ENCODE measurements around the gene BACE2. TPM values are rescaled to one million over a fixed set of nuclear protein-coding genes. Genes with fewer than 3 reads are reported as not detected.

BACE2 gene
- total RNA-seq, 2 donors from 2014 or later = 71.9 to 129 TPM

DNA sequence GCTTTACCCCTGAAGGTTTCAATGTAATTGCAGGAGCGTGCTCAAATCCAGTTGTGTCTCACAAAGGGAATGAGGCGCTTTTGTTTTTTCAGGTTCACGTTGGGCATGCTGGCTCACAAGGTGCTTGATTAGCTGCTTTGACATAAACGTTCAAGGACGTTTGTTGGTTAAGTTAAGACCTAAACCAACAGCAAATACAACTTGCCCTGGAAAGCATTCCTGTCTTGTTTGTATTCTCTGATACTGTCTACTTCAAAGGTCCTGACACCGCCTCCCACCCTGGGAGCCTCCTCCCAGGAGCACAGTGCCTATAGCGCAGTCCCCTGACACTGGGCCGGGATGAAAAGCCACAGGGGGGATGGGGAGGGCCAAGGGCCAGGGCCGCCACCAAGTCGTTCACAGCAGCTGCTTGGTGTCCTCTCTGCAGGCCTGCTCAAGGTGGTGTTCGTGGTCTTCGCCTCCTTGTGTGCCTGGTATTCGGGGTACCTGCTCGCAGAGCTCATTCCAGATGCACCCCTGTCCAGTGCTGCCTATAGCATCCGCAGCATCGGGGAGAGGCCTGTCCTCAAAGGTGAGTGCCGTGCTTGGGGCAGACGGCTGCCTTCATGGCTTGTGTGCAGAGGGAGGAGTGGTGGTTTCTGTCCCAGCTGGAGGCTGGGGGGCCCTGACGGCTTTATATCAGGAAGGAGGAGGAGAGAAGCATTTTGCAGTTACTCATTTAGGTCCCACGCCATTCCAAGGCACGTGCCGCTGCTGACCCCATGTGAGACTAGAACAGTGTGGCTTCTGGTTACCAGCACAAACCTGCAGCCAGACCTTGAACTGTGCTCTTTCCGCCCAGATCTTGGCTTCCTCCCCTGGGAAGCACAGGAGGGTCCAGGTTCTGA, 154.8 kb downstream of the BACE2 start:
- ATAC-seq (ENCODE audit: insufficient number of reproducible peaks, low FRiP score, low read depth) (no peak), DNase-seq (ENCODE audit: low spot score) (no peak)
- TF ChIP-seq, protein P1, sequence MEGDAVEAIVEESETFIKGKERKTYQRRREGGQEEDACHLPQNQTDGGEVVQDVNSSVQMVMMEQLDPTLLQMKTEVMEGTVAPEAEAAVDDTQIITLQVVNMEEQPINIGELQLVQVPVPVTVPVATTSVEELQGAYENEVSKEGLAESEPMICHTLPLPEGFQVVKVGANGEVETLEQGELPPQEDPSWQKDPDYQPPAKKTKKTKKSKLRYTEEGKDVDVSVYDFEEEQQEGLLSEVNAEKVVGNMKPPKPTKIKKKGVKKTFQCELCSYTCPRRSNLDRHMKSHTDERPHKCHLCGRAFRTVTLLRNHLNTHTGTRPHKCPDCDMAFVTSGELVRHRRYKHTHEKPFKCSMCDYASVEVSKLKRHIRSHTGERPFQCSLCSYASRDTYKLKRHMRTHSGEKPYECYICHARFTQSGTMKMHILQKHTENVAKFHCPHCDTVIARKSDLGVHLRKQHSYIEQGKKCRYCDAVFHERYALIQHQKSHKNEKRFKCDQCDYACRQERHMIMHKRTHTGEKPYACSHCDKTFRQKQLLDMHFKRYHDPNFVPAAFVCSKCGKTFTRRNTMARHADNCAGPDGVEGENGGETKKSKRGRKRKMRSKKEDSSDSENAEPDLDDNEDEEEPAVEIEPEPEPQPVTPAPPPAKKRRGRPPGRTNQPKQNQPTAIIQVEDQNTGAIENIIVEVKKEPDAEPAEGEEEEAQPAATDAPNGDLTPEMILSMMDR (IDR thresholded peaks at IDR 0.05) = no peak
- H3K4me3 ChIP-seq = no peak overlapping the region
- H3K27me3 ChIP-seq (replicated peaks; ENCODE audit: insufficient read depth) = no peaks in the 10 kb centered on the region
- H3K27ac ChIP-seq = no peak overlapping the region
- H3K9me3 ChIP-seq = no peaks in the 10 kb centered on the region
- no peaks in the 10 kb centered on the region for H3K4me1 ChIP-seq (ENCODE audit: control insufficient read depth in 1 of 2, low read depth in 2 of 2)
- H3K36me3 ChIP-seq = no peaks in the 10 kb centered on the region

- Histone ChIP-seq H3K4me1 (ENCODE audit: control insufficient read depth in 1 of 2, low read depth in 2 of 2) (no peaks in the 10 kb centered on the region), H3K27me3 (replicated peaks; ENCODE audit: insufficient read depth) (no peaks in the 10 kb centered on the region), H3K4me3 (no peak overlapping the region), H3K9me3 (no peaks in the 10 kb centered on the region), H3K27ac (no peak overlapping the region), H3K36me3 (no peaks in the 10 kb centered on the region)
- ATAC-seq (ENCODE audit: insufficient number of reproducible peaks, low FRiP score, low read depth) = no peak
- TF ChIP-seq, protein P1 (IDR thresholded peaks at IDR 0.05) = no peak
- no peak for DNase-seq (ENCODE audit: low spot score)
Measured at GRCh38 chr21:41325138-41325912, 157.4 kb downstream of the BACE2 start.

- TF ChIP-seq, protein P1 (IDR thresholded peaks at IDR 0.05) = no peak
Measured at GRCh38 chr21:41326414-41327080, 158.6 kb downstream of the BACE2 start.

GRCh38 chr21:41327753-41328152, 159.8 kb downstream of the BACE2 start:
- Histone ChIP-seq H3K36me3 (no peaks in the 10 kb centered on the region), H3K4me3 (no peak overlapping the region), H3K27me3 (replicated peaks; ENCODE audit: insufficient read depth) (no peaks in the 10 kb centered on the region), H3K4me1 (ENCODE audit: control insufficient read depth in 1 of 2, low read depth in 2 of 2) (no peaks in the 10 kb centered on the region), H3K9me3 (no peaks in the 10 kb centered on the region), H3K27ac (no peak overlapping the region)
- TF ChIP-seq, protein P1 (IDR thresholded peaks at IDR 0.05) = no peak
- no peak for ATAC-seq (ENCODE audit: insufficient number of reproducible peaks, low FRiP score, low read depth)
- DNase-seq (ENCODE audit: low spot score) = no peak

More at GRCh38 chr21:41326414-41327080, 158.6 kb downstream of the BACE2 start:
- H3K9me3 ChIP-seq = no peaks in the 10 kb centered on the region
- H3K4me3 ChIP-seq = no peak overlapping the region
- no peaks in the 10 kb centered on the region for H3K36me3 ChIP-seq
- H3K27ac ChIP-seq = no peak overlapping the region
- ATAC-seq (ENCODE audit: insufficient number of reproducible peaks, low FRiP score, low read depth) = no peak
- H3K4me1 ChIP-seq (ENCODE audit: control insufficient read depth in 1 of 2, low read depth in 2 of 2) = no peaks in the 10 kb centered on the region
- H3K27me3 ChIP-seq (replicated peaks; ENCODE audit: insufficient read depth) = no peaks in the 10 kb centered on the region
- DNase-seq (ENCODE audit: low spot score) = no peak
